Caco-2 (cell line): ENCODE data around the gene TRIM26. TPM values are rescaled to one million over a fixed set of nuclear protein-coding genes. Genes with fewer than 3 reads are reported as not detected.
A peak's percentile ranks its signal among the peaks of the same experiment; 100 is the strongest.

Experiments used
- BruUV-seq: library from RNA; stranded (reverse); fragments of 400-500 nt; replicated peaks from 2 replicates; lab custom pipeline; 2021; lab: Mats Ljungman, UMichigan
- CTCF ChIA-PET: fragments of 300-600 bp; sonication (Branson Sonifier 250); formaldehyde crosslinking; loops from one replicate; lab custom pipeline; 2022; ENCODE audit warnings: antibody characterized with exemption; lab: Charles Lee
- POLR2A ChIA-PET: fragments of 300-600 bp; sonication (Branson Sonifier 250); formaldehyde crosslinking; loops from one replicate; lab custom pipeline; 2022; ENCODE audit warnings: antibody characterized with exemption; lab: Charles Lee
- DNase-seq, 2 experiments: peaks; one replicate each; pipeline versions ENCODE4 v3.0.0 to v3.0.0-alpha.2; 2020 to 2022
- H3K27me3 ChIP-seq: replicated peaks from 2 replicates; pipeline ENCODE4 v1.6.0; 2011; ENCODE audit warnings: low read length; ENCODE audit not compliant: control insufficient read depth, insufficient read depth
- H3K36me3 ChIP-seq: 2 replicates; pipeline ENCODE4 v1.5.1; 2011; ENCODE audit warnings: low read length; ENCODE audit not compliant: control insufficient read depth, insufficient read depth
- H3K4me1 ChIP-seq: fragments of 250-450 bp; sonication (Bioruptor Pico); 2 replicates; pipeline ENCODE4 v1.5.1; 2020; ENCODE audit warnings: mild to moderate bottlenecking
- H3K4me3 ChIP-seq: 2 replicates; pipeline ENCODE4 v1.5.1; 2011; ENCODE audit warnings: low read depth, mild to moderate bottlenecking, control low read depth, low read length
- H3K9me3 ChIP-seq: fragments of 250-450 bp; sonication (Bioruptor Pico); 2 replicates; pipeline ENCODE4 v1.5.1; 2020; ENCODE audit warnings: mild to moderate bottlenecking, moderate library complexity
- H3K27ac Mint-ChIP-seq: one replicate; pipeline ENCODE4 v1.8.0; 2022; ENCODE audit warnings: mixed read lengths; ENCODE audit not compliant: unreplicated experiment
- H3K27me3 Mint-ChIP-seq: one replicate; pipeline ENCODE4 v1.8.0; 2022; ENCODE audit warnings: mixed read lengths; ENCODE audit not compliant: insufficient read depth, unreplicated experiment
- H3K36me3 Mint-ChIP-seq: one replicate; pipeline ENCODE4 v1.8.0; 2022; ENCODE audit warnings: mild to moderate bottlenecking, mixed read lengths; ENCODE audit not compliant: insufficient read depth, unreplicated experiment
- H3K4me1 Mint-ChIP-seq: one replicate; pipeline ENCODE4 v1.8.0; 2022; ENCODE audit warnings: low read depth, mixed read lengths; ENCODE audit not compliant: unreplicated experiment
- H3K4me3 Mint-ChIP-seq: one replicate; pipeline ENCODE4 v1.8.0; 2022; ENCODE audit warnings: mild to moderate bottlenecking, moderate library complexity, mixed read lengths; ENCODE audit not compliant: unreplicated experiment
- H3K9me3 Mint-ChIP-seq: one replicate; pipeline ENCODE4 v1.8.0; 2022; ENCODE audit warnings: mixed read lengths; ENCODE audit not compliant: unreplicated experiment
- CTCF ChIP-seq, 2 experiments: fragments of 200-600 bp in 1 of 2; IDR thresholded peaks; 1 replicate in 1 of 2; 2 replicates in 1 of 2; pipeline versions ENCODE4 v1.5.1 to v1.8.0; 2011 to 2022; ENCODE audit warnings: antibody characterized with exemption in 1 of 2, control low read depth in 1 of 2, inconsistent platforms in 1 of 2, low read depth in 1 of 2, low read length in 1 of 2, mild to moderate bottlenecking in 1 of 2, moderate library complexity in 1 of 2; ENCODE audit not compliant: insufficient read depth in 1 of 2, severe bottlenecking in 1 of 2, unreplicated experiment in 1 of 2
- intact Hi-C: fragments of 100-400 bp; cut with micrococcal nuclease; formaldehyde crosslinking; loops from one replicate; pipeline ENCODE4 v1.10.0; 2022; ENCODE audit not compliant: unreplicated experiment
- total RNA-seq: library from RNA; stranded (reverse); gene quantifications from 2 replicates; pipeline ENCODE4 v1.2.3, GENCODE V29; 2022

TRIM26 gene
- total RNA-seq, 1 experiment from 2014 or later = 49.0 TPM

DNA sequence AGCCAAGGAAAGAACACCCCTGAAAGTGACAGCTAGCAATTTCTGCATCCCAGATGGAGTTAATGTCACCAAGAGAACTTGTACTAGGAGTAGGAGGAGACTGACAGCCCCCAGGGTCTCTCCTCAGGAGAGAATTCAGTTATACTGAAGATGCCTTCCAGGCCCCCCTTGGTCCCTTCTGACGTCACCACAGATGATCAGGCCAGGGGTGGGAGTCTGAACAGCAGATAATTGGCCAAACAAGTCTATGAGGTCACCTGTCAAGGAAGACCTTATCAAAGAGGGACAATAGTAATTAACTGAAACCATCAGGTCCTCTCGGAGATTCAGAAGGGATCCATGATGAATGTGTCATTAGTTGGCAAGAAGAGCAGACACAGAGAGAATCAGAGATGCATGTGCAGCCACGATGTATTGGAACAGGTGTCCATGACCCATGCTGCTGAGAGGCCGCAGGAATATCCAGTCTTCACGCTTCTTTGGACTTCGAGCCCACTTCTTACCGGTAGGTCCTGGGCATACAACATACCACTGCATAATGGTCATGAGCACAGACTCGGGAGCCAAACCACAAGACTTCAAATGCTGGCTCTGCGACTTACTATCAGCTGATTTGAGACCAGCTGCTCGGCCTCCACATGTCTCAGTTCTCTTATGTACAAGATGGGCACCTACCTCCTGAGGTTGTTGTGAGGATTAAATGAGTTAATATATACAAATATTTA is 62.4 kb downstream of the TRIM26 start:
- CTCF ChIA-PET = no interaction called here
- H3K9me3 ChIP-seq = no peaks in the 10 kb centered on the region
- Mint-ChIP-seq H3K9me3 (no peaks in the 10 kb centered on the region), H3K4me1 (no peaks in the 10 kb centered on the region), H3K4me3 (no peak overlapping the region), H3K36me3 (no peaks in the 10 kb centered on the region), H3K27me3 (no peaks in the 10 kb centered on the region), H3K27ac (no peak overlapping the region)
- no TSS peak for BruUV-seq
- no peak for DNase-seq
- POLR2A ChIA-PET = no interaction called here
- TF ChIP-seq CTCF (IDR thresholded peaks at IDR 0.05; ENCODE audit: insufficient read depth in 1 of 2, low read depth in 1 of 2, low read length in 1 of 2, severe bottlenecking in 1 of 2, unreplicated experiment in 1 of 2) = no peak
- H3K27me3 ChIP-seq = no peaks in the 10 kb centered on the region
- intact Hi-C loops = no loop called here
- no peaks in the 10 kb centered on the region; the same call in 1 of the 2 replicates for H3K4me1 ChIP-seq
- H3K36me3 ChIP-seq = no peaks in the 10 kb centered on the region
- H3K4me3 ChIP-seq = no peak overlapping the region

GRCh38 chr6:30149858-30150550 is 63.2 kb downstream of the TRIM26 start:
- H3K27me3 ChIP-seq = no peaks in the 10 kb centered on the region
- no peak for TF ChIP-seq CTCF (IDR thresholded peaks at IDR 0.05; ENCODE audit: insufficient read depth in 1 of 2, low read depth in 1 of 2, low read length in 1 of 2, severe bottlenecking in 1 of 2, unreplicated experiment in 1 of 2)
- no peaks in the 10 kb centered on the region for H3K4me1 Mint-ChIP-seq
- BruUV-seq = no TSS peak
- POLR2A ChIA-PET = no interaction called here
- DNase-seq = no peak
- H3K27me3 Mint-ChIP-seq = no peaks in the 10 kb centered on the region
- H3K9me3 ChIP-seq = no peaks in the 10 kb centered on the region
- no peaks in the 10 kb centered on the region for H3K9me3 Mint-ChIP-seq
- H3K36me3 ChIP-seq = no peaks in the 10 kb centered on the region
- intact Hi-C loops = loop anchor here (1.0 kb wide), 1 partner anchor 20 kb away; no protein-coding TSS in a partner anchor
- no peaks in the 10 kb centered on the region; the same call in 1 of the 2 replicates for H3K4me1 ChIP-seq
- no peaks in the 10 kb centered on the region for H3K36me3 Mint-ChIP-seq
- H3K4me3 ChIP-seq = no peak overlapping the region
- CTCF ChIA-PET = no interaction called here
- no peak overlapping the region for H3K27ac Mint-ChIP-seq
- no peak overlapping the region for H3K4me3 Mint-ChIP-seq

DNA sequence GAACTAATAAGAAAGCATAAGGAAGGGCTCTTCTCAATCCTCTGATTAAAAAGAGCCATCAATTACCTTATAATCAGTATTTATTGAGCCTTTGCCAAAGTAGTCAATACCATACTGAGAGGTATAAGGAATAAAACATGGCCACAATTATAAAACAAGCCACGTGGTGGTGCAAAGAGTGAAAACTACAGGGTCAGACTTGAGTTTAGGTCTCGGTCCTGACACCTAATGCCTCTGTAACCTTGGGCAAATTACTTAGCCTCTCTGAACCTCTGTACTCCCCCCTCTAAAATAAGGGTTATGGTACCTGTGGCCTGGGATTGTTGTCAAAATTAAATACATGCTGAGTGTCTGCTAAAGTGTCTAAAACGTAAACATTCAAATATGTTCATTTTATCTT is 64.0 kb downstream of the TRIM26 start:
- no TSS peak for BruUV-seq
- Mint-ChIP-seq H3K4me1 (peaks cover 5% of the 10 kb centered on the region), H3K9me3 (no peaks in the 10 kb centered on the region), H3K4me3 (no peak overlapping the region), H3K27ac (no peak overlapping the region), H3K27me3 (no peaks in the 10 kb centered on the region), H3K36me3 (no peaks in the 10 kb centered on the region)
- intact Hi-C loops = loop anchor here (1.0 kb wide), 1 partner anchor 21 kb away; no protein-coding TSS in a partner anchor
- ChIA-PET CTCF (no interaction called here), POLR2A (no interaction called here)
- H3K4me1 ChIP-seq = peaks cover 2% of the 10 kb centered on the region; the same call in 1 of the 2 replicates
- no peak for DNase-seq
- no peaks in the 10 kb centered on the region for H3K36me3 ChIP-seq
- H3K4me3 ChIP-seq = no peak overlapping the region
- TF ChIP-seq CTCF (IDR thresholded peaks at IDR 0.05; ENCODE audit: insufficient read depth in 1 of 2, low read depth in 1 of 2, low read length in 1 of 2, severe bottlenecking in 1 of 2, unreplicated experiment in 1 of 2) = peak in 1 of 2 experiments; percentile 1
- H3K27me3 ChIP-seq = no peaks in the 10 kb centered on the region
- H3K9me3 ChIP-seq = no peaks in the 10 kb centered on the region
